ENCODE data around the gene BEGAIN. TPM values are rescaled to one million over a fixed set of nuclear protein-coding genes. Genes with fewer than 3 reads are reported as not detected.

The BEGAIN gene
- total RNA-seq, 3 donors from 2014 or later: 0.64 to 4.1 (median 2.0) TPM

GRCh38 chr14:100540141-100540925 lies 46.9 kb downstream of the BEGAIN start:
- Histone ChIP-seq H3K9me3 (no peaks in the 10 kb centered on the region), H3K4me1 (no peaks in the 10 kb centered on the region), H3K27ac (peak overlapping the region in 1 of 2 donors; percentile 2), H3K36me3 (no peaks in the 10 kb centered on the region), H3K4me3 (no peak overlapping the region), H3K27me3 (no peaks in the 10 kb centered on the region)
- TF ChIP-seq POLR2AphosphoS5 (IDR thresholded peaks at IDR 0.05): no peak
- no peak for TF ChIP-seq POLR2A (IDR thresholded peaks at IDR 0.05)
- no peak for TF ChIP-seq CTCF (IDR thresholded peaks at IDR 0.05)
- intact Hi-C loops (cut with DNase I; ENCODE audit: low total_unique reads): no loop called here
- no peak for DNase-seq (ENCODE audit: low spot score in 2 of 2)

- peak in 1 of 2 donors; percentile 46 for DNase-seq (ENCODE audit: low spot score in 2 of 2)
- TF ChIP-seq POLR2AphosphoS5 (IDR thresholded peaks at IDR 0.05) (no peak), CTCF (IDR thresholded peaks at IDR 0.05) (no peak), POLR2A (IDR thresholded peaks at IDR 0.05) (no peak)
- intact Hi-C loops (cut with DNase I; ENCODE audit: low total_unique reads): no loop called here
- H3K4me3 ChIP-seq: no peak overlapping the region
- no peaks in the 10 kb centered on the region for H3K9me3 ChIP-seq
- H3K4me1 ChIP-seq: peaks cover 0 to 4% of the 10 kb centered on the region in 2 donors
- H3K27me3 ChIP-seq: no peaks in the 10 kb centered on the region
- no peaks in the 10 kb centered on the region for H3K36me3 ChIP-seq
- no peak overlapping the region for H3K27ac ChIP-seq
Measured at GRCh38 chr14:100539766-100540140, 47.5 kb downstream of the BEGAIN start.

- TF ChIP-seq POLR2A (IDR thresholded peaks at IDR 0.05) (no peak), POLR2AphosphoS5 (IDR thresholded peaks at IDR 0.05) (no peak), CTCF (IDR thresholded peaks at IDR 0.05) (no peak)
- no peaks in the 10 kb centered on the region for H3K36me3 ChIP-seq
- peaks cover under 1 to 10% of the 10 kb centered on the region in 2 donors for H3K4me1 ChIP-seq
- intact Hi-C loops (cut with DNase I; ENCODE audit: low total_unique reads): no loop called here
- no peaks in the 10 kb centered on the region for H3K9me3 ChIP-seq
- H3K4me3 ChIP-seq: no peak overlapping the region
- peak in 1 of 2 donors; percentile 48 for DNase-seq (ENCODE audit: low spot score in 2 of 2)
- H3K27ac ChIP-seq: no peak overlapping the region
- no peaks in the 10 kb centered on the region for H3K27me3 ChIP-seq
Measured at GRCh38 chr14:100539003-100539660, 48.1 kb downstream of the BEGAIN start.

- Histone ChIP-seq H3K4me3 (peak overlapping the region in 2 of 3 donors; percentile 53 to 64), H3K36me3 (no peaks in the 10 kb centered on the region), H3K9me3 (no peaks in the 10 kb centered on the region), H3K27ac (peak overlapping the region; percentile 66 to 84), H3K4me1 (peaks cover 7 to 16% of the 10 kb centered on the region in 2 donors), H3K27me3 (no peaks in the 10 kb centered on the region)
- DNase-seq (ENCODE audit: low spot score in 2 of 2): peak in 1 of 2 donors; percentile 36
- no peak for TF ChIP-seq POLR2AphosphoS5 (IDR thresholded peaks at IDR 0.05)
- intact Hi-C loops (cut with DNase I; ENCODE audit: low total_unique reads): no loop called here
Measured at GRCh38 chr14:100538351-100539002, 48.7 kb downstream of the BEGAIN start.

DNA sequence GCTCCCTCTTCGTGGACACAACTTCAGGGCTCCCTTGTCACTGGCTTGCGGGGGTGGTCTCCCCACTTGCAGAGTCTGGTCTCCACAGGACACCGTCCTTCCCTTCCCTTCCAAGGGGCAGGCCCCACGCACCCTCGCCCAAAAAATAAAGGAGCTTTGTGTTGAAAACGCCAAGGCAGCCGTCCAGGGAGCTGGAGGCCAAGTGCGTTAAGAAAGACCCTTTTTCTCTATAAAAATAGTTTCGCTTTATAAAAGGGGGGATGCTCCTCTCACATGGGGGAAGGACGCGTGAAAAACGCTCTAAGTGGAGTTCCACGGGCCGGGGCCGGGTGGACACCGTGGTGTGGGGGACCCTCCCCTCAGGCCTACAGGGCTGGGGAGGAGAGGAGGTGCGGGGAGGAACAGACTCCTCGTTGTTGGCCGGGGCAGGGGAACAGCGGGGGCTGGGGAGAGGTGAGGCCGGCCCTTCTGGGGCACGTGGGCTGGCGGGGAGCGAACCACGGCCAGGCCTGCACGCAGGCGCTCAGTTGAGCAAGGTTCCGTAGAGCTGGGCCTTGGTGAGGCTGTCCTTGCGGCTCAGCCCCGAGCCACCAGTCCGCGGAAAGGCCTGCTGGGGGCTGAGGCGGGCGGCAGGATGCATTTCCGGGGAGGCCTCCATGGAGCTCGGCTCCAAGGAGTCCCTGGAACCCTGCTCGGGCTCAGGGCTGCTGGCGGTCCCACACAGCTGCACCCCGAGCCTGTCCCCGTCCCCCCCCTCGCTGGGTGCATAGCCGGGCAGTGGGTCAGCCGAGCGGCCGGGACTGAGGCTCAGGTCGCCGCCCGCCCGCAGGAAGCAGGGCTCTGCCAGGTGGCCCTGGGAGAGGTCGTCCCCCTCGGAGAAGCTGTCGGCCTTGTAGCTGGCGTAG lies 49.5 kb downstream of the BEGAIN start:
- peaks cover 8 to 23% of the 10 kb centered on the region in 2 donors for H3K4me1 ChIP-seq
- peak; percentile 51 to 77 for DNase-seq (ENCODE audit: low spot score in 2 of 2)
- TF ChIP-seq POLR2A (IDR thresholded peaks at IDR 0.05): no peak
- no peak for TF ChIP-seq CTCF (IDR thresholded peaks at IDR 0.05)
- no peak for TF ChIP-seq POLR2AphosphoS5 (IDR thresholded peaks at IDR 0.05)
- no peaks in the 10 kb centered on the region for H3K36me3 ChIP-seq
- H3K4me3 ChIP-seq: peak overlapping the region in 2 of 3 donors; percentile 53 to 64
- intact Hi-C loops (cut with DNase I; ENCODE audit: low total_unique reads): no loop called here
- H3K27me3 ChIP-seq: no peaks in the 10 kb centered on the region
- H3K27ac ChIP-seq: peak overlapping the region; percentile 66 to 84
- no peaks in the 10 kb centered on the region for H3K9me3 ChIP-seq

All from breast epithelium (tissue), 4 donors.